Heart right ventricle (tissue), 16 donors: ENCODE data around the gene U2AF2. TPM values are rescaled to one million over a fixed set of nuclear protein-coding genes. Genes with fewer than 3 reads are reported as not detected.
A peak's percentile ranks its signal among the peaks of the same experiment; 100 is the strongest.

Source experiments
- ATAC-seq, 8 donors: fragments of 200-7000 bp; cut with Tn5 transposase; one replicate each; pipeline ENCODE4 v1.9.1; 2020; ENCODE audit warnings: mild to moderate bottlenecking in 8 of 8, moderate library complexity in 8 of 8, moderate number of reproducible peaks in 1 of 8
- DNase-seq, 2 donors: peaks; one replicate each; pipeline ENCODE4 v3.0.0-alpha.2; 2020
- H3K27ac ChIP-seq, 10 donors: fragments of 200-600 bp; sonication (generic) in 2 of 10; one replicate each; pipeline versions ENCODE4 v1.5.0 to v1.8.0; 2020 to 2022; ENCODE audit warnings: mild to moderate bottlenecking in 3 of 10
- H3K27me3 ChIP-seq, 7 donors: fragments of 200-600 bp; one replicate each; pipeline ENCODE4 v1.8.0; 2021 to 2022; ENCODE audit warnings: mild to moderate bottlenecking in 2 of 7
- H3K36me3 ChIP-seq, 9 donors: fragments of 200-600 bp; sonication (generic) in 1 of 9; one replicate each; pipeline versions ENCODE4 v1.5.0 to v1.8.0; 2020 to 2022; ENCODE audit warnings: mild to moderate bottlenecking in 2 of 9
- H3K4me1 ChIP-seq, 9 donors: fragments of 200-600 bp; sonication (generic) in 1 of 9; one replicate each; pipeline versions ENCODE4 v1.5.0 to v1.8.0; 2020 to 2022; ENCODE audit warnings: mild to moderate bottlenecking in 4 of 9
- H3K4me3 ChIP-seq, 10 donors: fragments of 200-600 bp; sonication (generic) in 2 of 10; one replicate each; pipeline versions ENCODE4 v1.5.0 to v1.8.0; 2020 to 2022; ENCODE audit warnings: mild to moderate bottlenecking in 7 of 10, moderate library complexity in 2 of 10
- H3K9me3 ChIP-seq, 11 donors: fragments of 200-600 bp in 10 of 11; sonication (generic) in 2 of 11; one replicate each; pipeline versions ENCODE4 v1.5.0 to v1.8.0; 2013 to 2022; ENCODE audit warnings: mild to moderate bottlenecking in 2 of 11, control low read depth in 1 of 11, moderate library complexity in 1 of 11
- WGBS, 2 donors: extraction: QIAGEN DNeasy Blood & Tissue Kit; methylation state at CpG; one replicate each; pipeline ENCODE4 v1.1.7; 2013; ENCODE audit warnings: inconsistent platforms in 1 of 2; 5-methylcytosine and 5-hydroxymethylcytosine counted together
- intact Hi-C, 10 donors: fragments of 100-400 bp; cut with DNase I; formaldehyde crosslinking; loops; one replicate each; pipeline versions ENCODE4 v1.11.1 to v1.14.2; 2022
- polyA plus RNA-seq, 2 donors: library from polyadenylated mRNA; stranded (reverse); fragments of 200-250 nt; gene quantifications; one replicate each; pipeline ENCODE4 v1.2.3, GENCODE V29; 2013
- total RNA-seq, 10 donors: library from RNA; stranded (reverse); fragmentation: NEBNext Ultra II Directional in 3 of 10; extraction: Animal tissue kit (Norgen Biotek cat#: 25700) in 3 of 10; gene quantifications; one replicate each; pipeline versions ENCODE4 v1.2.1 to v1.2.4, GENCODE V29; 2021 to 2023
- TF ChIP-seq, protein P1 (sequence below), 9 donors: fragments of 200-600 bp; sonication (generic) in 2 of 9; IDR thresholded peaks; one replicate each; pipeline versions ENCODE4 v1.5.0 to v1.8.0; 2021 to 2022; ENCODE audit warnings: antibody characterized with exemption in 9 of 9, mild to moderate bottlenecking in 5 of 9, moderate library complexity in 1 of 9
- donor health status: Arrhythmogenic right ventricular cardiomyopathy.
- donor health status: ischemic (EF 13 %, LVEDD 7.1; RV severe dilation, severe dysfunction).
- donor health status: healthy with polysubstance abuse.
- donor health status: DM: no; HTN: yes; CAD: no.
- donor health status: DM: no; HTN: no; CAD: no.
- donor health status: ischemic (EF 25% LVEDD 6.9; RV normal size, moderate dysfunction).
- donor health status: ischemic (EF 25% LVEDD 5.7; RV mildly dilated, moderate dysfunction).
- donor health status: healthy.
- donor health status: DM: yes; HTN: yes; CAD: no.
- donor health status: Ischemic cardiomyopathy.
- donor health status: ischemic (EF 35%, LVEDD 5.7; RV mildly dilated, moderate dysfunction).
- donor health status: nonischemic (EF 11% LVEDD 7.7; RV severe dilation, severe dysfunction).
- donor health status: DM: yes; HTN: yes; CAD: no.
- donor health status: PGD.
- donor health status: ischemic (EF 29% LVEDD 5.4; RV normal size, mild dysfunction).
- donor health status: nonischemic (EF 23%, LVEDD 6.1; RV moderate dilation, normal function).

The U2AF2 gene
- total and polyA plus RNA-seq, 12 donors = 64.1 to 100 (median 74.4) TPM

DNA sequence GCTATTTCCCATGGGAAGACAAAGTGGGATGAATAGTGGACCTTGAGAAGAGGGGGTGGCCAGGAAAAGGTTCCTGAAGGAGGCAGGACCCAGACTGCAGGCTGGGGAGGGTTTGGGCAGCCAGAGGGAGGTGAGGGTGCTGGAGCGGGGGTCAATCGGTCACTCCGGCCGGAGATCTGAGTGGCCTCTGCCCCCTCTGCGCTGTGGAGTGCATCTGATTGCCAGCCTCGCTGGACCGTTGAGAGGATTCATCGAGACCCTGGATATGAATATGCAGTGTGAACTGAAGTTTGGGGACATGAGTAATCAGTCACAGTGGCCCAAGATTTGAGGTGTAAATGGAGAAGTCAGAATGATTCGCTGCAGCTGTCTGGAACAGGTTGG is 19.5 kb upstream of the U2AF2 start:
- peak overlapping the region; percentile 53 to 99 (median 97) for H3K27ac ChIP-seq
- ATAC-seq = peak in 3 of 8 donors; percentile 2 to 13 (median 4)
- H3K4me1 ChIP-seq = peaks cover 13 to 63% (median 47%) of the 10 kb centered on the region in 9 donors
- peaks cover 0 to 8% (median 0%) of the 10 kb centered on the region in 9 donors for H3K36me3 ChIP-seq
- H3K27me3 ChIP-seq = no peaks in the 10 kb centered on the region
- peak overlapping the region; percentile 57 to 100 (median 93) for H3K4me3 ChIP-seq
- no peak for DNase-seq
- TF ChIP-seq, protein P1, sequence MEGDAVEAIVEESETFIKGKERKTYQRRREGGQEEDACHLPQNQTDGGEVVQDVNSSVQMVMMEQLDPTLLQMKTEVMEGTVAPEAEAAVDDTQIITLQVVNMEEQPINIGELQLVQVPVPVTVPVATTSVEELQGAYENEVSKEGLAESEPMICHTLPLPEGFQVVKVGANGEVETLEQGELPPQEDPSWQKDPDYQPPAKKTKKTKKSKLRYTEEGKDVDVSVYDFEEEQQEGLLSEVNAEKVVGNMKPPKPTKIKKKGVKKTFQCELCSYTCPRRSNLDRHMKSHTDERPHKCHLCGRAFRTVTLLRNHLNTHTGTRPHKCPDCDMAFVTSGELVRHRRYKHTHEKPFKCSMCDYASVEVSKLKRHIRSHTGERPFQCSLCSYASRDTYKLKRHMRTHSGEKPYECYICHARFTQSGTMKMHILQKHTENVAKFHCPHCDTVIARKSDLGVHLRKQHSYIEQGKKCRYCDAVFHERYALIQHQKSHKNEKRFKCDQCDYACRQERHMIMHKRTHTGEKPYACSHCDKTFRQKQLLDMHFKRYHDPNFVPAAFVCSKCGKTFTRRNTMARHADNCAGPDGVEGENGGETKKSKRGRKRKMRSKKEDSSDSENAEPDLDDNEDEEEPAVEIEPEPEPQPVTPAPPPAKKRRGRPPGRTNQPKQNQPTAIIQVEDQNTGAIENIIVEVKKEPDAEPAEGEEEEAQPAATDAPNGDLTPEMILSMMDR (IDR thresholded peaks at IDR 0.05) = no peak
- H3K9me3 ChIP-seq = no peaks in the 10 kb centered on the region
- intact Hi-C loops = loop anchor here in 3 of 10 donors (1.0 to 10.0 kb wide), 3 partner anchors 18 to 491 kb away; partner anchors contain the start of gene TNNT1 (in 1 of the 3)
- WGBS, 2 donors = 7 to 8% methylated on average over 9 of the region's 9 CpGs

DNA sequence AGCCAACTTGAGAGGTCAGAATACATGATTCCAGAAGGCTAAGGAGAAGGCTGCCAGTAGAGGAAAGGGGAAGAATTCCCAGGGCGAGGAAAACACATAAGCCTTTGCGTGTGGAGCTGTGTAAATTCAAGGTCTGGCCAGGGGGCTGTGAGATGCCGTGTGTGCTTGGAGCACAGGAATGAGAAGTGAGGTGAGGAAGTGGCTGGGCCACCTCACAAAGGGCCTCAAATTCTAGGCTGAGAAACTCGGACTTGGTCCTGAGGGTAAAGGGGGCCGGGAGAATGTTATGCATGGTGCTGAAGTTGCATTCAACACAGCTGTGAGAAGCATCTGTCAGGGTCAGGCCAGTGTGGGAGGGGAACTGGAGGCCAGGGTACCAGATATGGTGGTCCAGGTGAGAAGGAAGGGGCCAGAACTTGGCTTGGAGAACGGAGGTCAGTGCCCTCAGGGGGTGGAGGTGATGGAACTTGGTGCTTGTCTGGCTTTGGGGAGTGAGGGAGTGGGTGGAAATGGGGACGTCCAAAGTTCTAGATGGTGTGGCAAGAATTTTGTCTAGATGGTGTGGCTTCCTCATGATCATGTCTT is 18.9 kb upstream of the U2AF2 start:
- Histone ChIP-seq H3K36me3 (peaks cover 0 to 8% (median 0%) of the 10 kb centered on the region in 9 donors), H3K27me3 (no peaks in the 10 kb centered on the region), H3K4me1 (peaks cover 14 to 68% (median 50%) of the 10 kb centered on the region in 9 donors), H3K27ac (peak overlapping the region in 8 of 10 donors; percentile 83 to 99 (median 98)), H3K9me3 (no peaks in the 10 kb centered on the region), H3K4me3 (peak overlapping the region; percentile 57 to 100 (median 93))
- TF ChIP-seq, protein P1 (IDR thresholded peaks at IDR 0.05) = no peak
- intact Hi-C loops = loop anchor here in 3 of 10 donors (1.0 to 10.0 kb wide), 3 partner anchors 17 to 491 kb away; partner anchors contain the start of gene TNNT1 (in 1 of the 3)
- ATAC-seq = no peak
- 69 to 75% methylated on average over 7 of the region's 7 CpGs for WGBS, 2 donors
- DNase-seq = peak in 1 of 2 donors; percentile 3

DNA sequence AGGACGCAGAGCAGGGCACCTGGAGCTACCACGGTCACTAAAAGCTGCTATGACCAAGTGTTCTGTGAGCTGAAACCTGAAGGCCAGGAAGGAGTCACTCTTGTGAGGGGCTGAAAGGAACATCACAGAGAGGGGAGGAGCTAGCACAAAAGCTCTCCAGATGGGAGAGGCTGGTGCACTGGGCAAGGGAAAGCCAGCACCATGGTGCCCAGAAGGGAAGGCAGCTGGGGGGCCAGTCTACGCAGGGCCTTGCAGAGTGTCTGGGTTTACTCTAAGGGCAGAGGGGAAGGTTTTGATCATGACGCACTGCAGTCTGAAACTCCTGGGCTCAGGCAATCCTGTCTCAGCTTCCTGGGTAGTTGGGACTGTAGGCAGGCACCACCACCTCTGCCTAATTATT is 18.1 kb upstream of the U2AF2 start:
- TF ChIP-seq, protein P1 (IDR thresholded peaks at IDR 0.05) = no peak
- H3K9me3 ChIP-seq = no peaks in the 10 kb centered on the region
- peaks cover 0 to 8% (median 0%) of the 10 kb centered on the region in 9 donors for H3K36me3 ChIP-seq
- DNase-seq (peak in 1 of 2 donors; percentile 8), ATAC-seq (no peak)
- H3K27me3 ChIP-seq = no peaks in the 10 kb centered on the region
- peaks cover 14 to 68% (median 52%) of the 10 kb centered on the region in 9 donors for H3K4me1 ChIP-seq
- intact Hi-C loops = loop anchor here in 2 of 10 donors (10.0 kb wide), 2 partner anchors 122 to 492 kb away; partner anchors contain the start of gene TNNT1 (in 1 of the 2)
- no peak overlapping the region for H3K27ac ChIP-seq
- WGBS, 2 donors = 85 to 95% methylated on average over 4 of the region's 4 CpGs
- peak overlapping the region in 2 of 10 donors; percentile 92 to 96 for H3K4me3 ChIP-seq

DNA sequence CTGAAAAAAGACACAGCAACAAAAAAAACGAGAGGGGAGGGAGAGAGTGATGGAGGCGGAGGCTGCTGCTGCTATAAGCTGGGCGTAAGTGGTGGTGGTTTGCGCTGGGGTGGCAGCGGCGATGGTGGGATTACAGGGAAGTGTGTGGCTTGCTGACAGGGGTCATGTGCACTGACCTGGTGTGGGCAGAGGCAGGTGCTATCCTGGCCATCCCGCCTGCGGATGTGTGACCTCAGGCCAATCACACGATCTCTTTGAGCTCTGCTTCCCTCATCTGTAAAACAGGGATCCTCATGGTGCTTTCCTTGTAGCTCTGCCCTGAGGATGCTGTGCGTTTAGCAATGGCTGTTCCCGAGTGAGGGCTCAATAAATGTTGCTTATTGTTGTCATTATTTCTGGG is 17.3 kb upstream of the U2AF2 start:
- Histone ChIP-seq H3K27ac (no peak overlapping the region), H3K4me3 (no peak overlapping the region), H3K27me3 (no peaks in the 10 kb centered on the region), H3K4me1 (peaks cover 19 to 74% (median 57%) of the 10 kb centered on the region in 9 donors), H3K9me3 (no peaks in the 10 kb centered on the region), H3K36me3 (peaks cover 0 to 8% (median 0%) of the 10 kb centered on the region in 9 donors)
- intact Hi-C loops = loop anchor here in 2 of 10 donors (10.0 kb wide), 2 partner anchors 123 to 493 kb away; partner anchors contain the start of gene TNNT1 (in 1 of the 2)
- DNase-seq (peak in 1 of 2 donors; percentile 7), ATAC-seq (no peak)
- 74 to 81% methylated on average over 11 of the region's 11 CpGs for WGBS, 2 donors
- TF ChIP-seq, protein P1 (IDR thresholded peaks at IDR 0.05) = no peak
